ENCODE data around the gene PTTG1. TPM values are rescaled to one million over a fixed set of nuclear protein-coding genes. Genes with fewer than 3 reads are reported as not detected.

Gene PTTG1
- total RNA-seq, 1 donor, result 158 TPM

- no peak for TF ChIP-seq CTCF (IDR thresholded peaks at IDR 0.05; ENCODE audit: insufficient read depth, low read depth, low read length)
These were observed 42.8 kb downstream of the PTTG1 start for GRCh38 chr5:160464466-160464797.

GRCh38 chr5:160466116-160466515, 44.5 kb downstream of the PTTG1 start:
- DNase-seq (ENCODE audit: low read depth), result no peak
- H3K4me3 ChIP-seq (ENCODE audit: low read depth, low read length), result no peak overlapping the region
- TF ChIP-seq CTCF (IDR thresholded peaks at IDR 0.05; ENCODE audit: insufficient read depth, low read depth, low read length), result no peak

More at GRCh38 chr5:160464466-160464797, 42.8 kb downstream of the PTTG1 start:
- DNase-seq (ENCODE audit: low read depth), result no peak
- H3K4me3 ChIP-seq (ENCODE audit: low read depth, low read length), result no peak overlapping the region

- peak; percentile 54 for DNase-seq (ENCODE audit: low read depth)
- no peak for TF ChIP-seq CTCF (IDR thresholded peaks at IDR 0.05; ENCODE audit: insufficient read depth, low read depth, low read length)
- H3K4me3 ChIP-seq (ENCODE audit: low read depth, low read length), result peak overlapping the region; percentile 1
These were observed 45.4 kb downstream of the PTTG1 start for GRCh38 chr5:160466889-160467554.

- TF ChIP-seq CTCF (IDR thresholded peaks at IDR 0.05; ENCODE audit: insufficient read depth, low read depth, low read length), result no peak
- peak; percentile 90 for DNase-seq (ENCODE audit: low read depth)
- peak overlapping the region; percentile 31 for H3K4me3 ChIP-seq (ENCODE audit: low read depth, low read length)
These were observed 46.1 kb downstream of the PTTG1 start for GRCh38 chr5:160467555-160468362.

- no peak for DNase-seq (ENCODE audit: low read depth)
- peak overlapping the region; percentile 31 for H3K4me3 ChIP-seq (ENCODE audit: low read depth, low read length)
- no peak for TF ChIP-seq CTCF (IDR thresholded peaks at IDR 0.05; ENCODE audit: insufficient read depth, low read depth, low read length)
These were observed 46.8 kb downstream of the PTTG1 start for GRCh38 chr5:160468363-160468975.

GRCh38 chr5:160469156-160470144, 47.8 kb downstream of the PTTG1 start:
- no peak for DNase-seq (ENCODE audit: low read depth)
- peak overlapping the region; percentile 8 for H3K4me3 ChIP-seq (ENCODE audit: low read depth, low read length)
- TF ChIP-seq CTCF (IDR thresholded peaks at IDR 0.05; ENCODE audit: insufficient read depth, low read depth, low read length), result no peak

Data from fibroblast of villous mesenchyme (primary cell).